ENCODE data around the gene MYH13.

Gene MYH13

GRCh38 chr17:10354651-10355050 lies 18.2 kb downstream of the MYH13 start:
- no peaks in the 10 kb centered on the region for H3K79me2 ChIP-seq
- H3K27ac ChIP-seq: no peak overlapping the region
- H3K9me3 ChIP-seq (ENCODE audit: control insufficient read depth, low read length): no peaks in the 10 kb centered on the region
- TF ChIP-seq CTCF (IDR thresholded peaks at IDR 0.05): no peak
- no peak overlapping the region for H3K4me3 ChIP-seq (ENCODE audit: low read depth, low read length)
- H3K36me3 ChIP-seq (ENCODE audit: control insufficient read depth, insufficient read depth, low read length): no peaks in the 10 kb centered on the region
- H3K4me1 ChIP-seq: no peaks in the 10 kb centered on the region
- H2AFZ ChIP-seq: no peak overlapping the region
- no peaks in the 10 kb centered on the region for H3K27me3 ChIP-seq (ENCODE audit: control insufficient read depth, insufficient read depth, low read length)
- H3K9ac ChIP-seq: no peak overlapping the region
- H3K4me2 ChIP-seq (ENCODE audit: low read length): no peak overlapping the region

- no peak overlapping the region for H3K4me2 ChIP-seq (ENCODE audit: low read length)
- H3K36me3 ChIP-seq (ENCODE audit: control insufficient read depth, insufficient read depth, low read length): no peaks in the 10 kb centered on the region
- no peak for TF ChIP-seq CTCF (IDR thresholded peaks at IDR 0.05)
- no peaks in the 10 kb centered on the region for H3K9me3 ChIP-seq (ENCODE audit: control insufficient read depth, low read length)
- H3K4me3 ChIP-seq (ENCODE audit: low read depth, low read length): no peak overlapping the region
- H3K4me1 ChIP-seq: no peaks in the 10 kb centered on the region
- no peak overlapping the region for H3K9ac ChIP-seq
- no peaks in the 10 kb centered on the region for H3K79me2 ChIP-seq
- H3K27me3 ChIP-seq (ENCODE audit: control insufficient read depth, insufficient read depth, low read length): no peaks in the 10 kb centered on the region
- no peak overlapping the region for H3K27ac ChIP-seq
- no peak overlapping the region for H2AFZ ChIP-seq
These were observed 19.9 kb downstream of the MYH13 start for GRCh38 chr17:10352893-10353292.

GRCh38 chr17:10349403-10349802 lies 23.4 kb downstream of the MYH13 start:
- Histone ChIP-seq H3K4me3 (ENCODE audit: low read depth, low read length) (no peak overlapping the region), H3K4me2 (ENCODE audit: low read length) (no peak overlapping the region), H2AFZ (no peak overlapping the region), H3K27me3 (ENCODE audit: control insufficient read depth, insufficient read depth, low read length) (no peaks in the 10 kb centered on the region), H3K36me3 (ENCODE audit: control insufficient read depth, insufficient read depth, low read length) (no peaks in the 10 kb centered on the region), H3K9me3 (ENCODE audit: control insufficient read depth, low read length) (no peaks in the 10 kb centered on the region), H3K4me1 (no peaks in the 10 kb centered on the region), H3K27ac (no peak overlapping the region), H3K79me2 (no peaks in the 10 kb centered on the region), H3K9ac (no peak overlapping the region)
- TF ChIP-seq CTCF (IDR thresholded peaks at IDR 0.05): no peak

GRCh38 chr17:10344816-10345215 lies 28.0 kb downstream of the MYH13 start:
- H3K4me2 ChIP-seq (ENCODE audit: low read length): no peak overlapping the region
- H3K79me2 ChIP-seq: no peaks in the 10 kb centered on the region
- H3K4me1 ChIP-seq: no peaks in the 10 kb centered on the region
- no peaks in the 10 kb centered on the region for H3K36me3 ChIP-seq (ENCODE audit: control insufficient read depth, insufficient read depth, low read length)
- no peak overlapping the region for H3K9ac ChIP-seq
- H2AFZ ChIP-seq: no peak overlapping the region
- H3K4me3 ChIP-seq (ENCODE audit: low read depth, low read length): no peak overlapping the region
- no peaks in the 10 kb centered on the region for H3K9me3 ChIP-seq (ENCODE audit: control insufficient read depth, low read length)
- H3K27ac ChIP-seq: no peak overlapping the region
- H3K27me3 ChIP-seq (ENCODE audit: control insufficient read depth, insufficient read depth, low read length): no peaks in the 10 kb centered on the region
- TF ChIP-seq CTCF (IDR thresholded peaks at IDR 0.05): no peak

GRCh38 chr17:10339051-10339450 lies 33.8 kb downstream of the MYH13 start:
- no peak overlapping the region for H3K4me2 ChIP-seq (ENCODE audit: low read length)
- TF ChIP-seq CTCF (IDR thresholded peaks at IDR 0.05): no peak
- no peaks in the 10 kb centered on the region for H3K79me2 ChIP-seq
- H3K27ac ChIP-seq: no peak overlapping the region
- H3K36me3 ChIP-seq (ENCODE audit: control insufficient read depth, insufficient read depth, low read length): no peaks in the 10 kb centered on the region
- H3K27me3 ChIP-seq (ENCODE audit: control insufficient read depth, insufficient read depth, low read length): no peaks in the 10 kb centered on the region
- no peaks in the 10 kb centered on the region for H3K4me1 ChIP-seq
- no peaks in the 10 kb centered on the region for H3K9me3 ChIP-seq (ENCODE audit: control insufficient read depth, low read length)
- H3K4me3 ChIP-seq (ENCODE audit: low read depth, low read length): no peak overlapping the region
- H2AFZ ChIP-seq: no peak overlapping the region
- H3K9ac ChIP-seq: no peak overlapping the region
